HG02884 (cell line): ENCODE results near the gene KLHL9.
A peak's percentile ranks its signal among the peaks of the same experiment; 100 is the strongest.

Experiments
- ATAC-seq: cut with Tn5 transposase; IDR thresholded peaks from one replicate; pipeline ENCODE4 v1.9.1; 2021; ENCODE audit warnings: mild to moderate bottlenecking, moderate library complexity; ENCODE audit not compliant: unreplicated experiment

The KLHL9 gene

DNA sequence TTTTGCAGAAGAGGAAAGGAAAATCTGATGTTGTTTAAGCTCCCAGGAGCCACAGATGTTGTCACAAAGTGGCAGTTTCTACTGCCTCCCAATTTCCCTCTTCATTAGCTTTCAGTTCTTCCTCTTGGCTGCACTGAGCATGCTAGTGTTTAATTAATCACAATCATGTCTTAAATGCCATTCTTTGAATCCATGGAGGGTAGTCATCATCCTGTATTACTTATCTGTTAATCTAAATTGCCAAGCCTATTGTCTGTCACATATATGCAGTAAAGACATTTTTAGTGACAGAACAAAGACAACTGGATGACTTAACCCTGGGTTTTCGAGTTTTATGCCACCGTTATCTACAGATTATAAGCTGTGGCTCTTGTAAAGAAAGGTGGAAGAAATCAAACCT, 14.7 kb downstream of the KLHL9 start:
- ATAC-seq, result no peak

DNA sequence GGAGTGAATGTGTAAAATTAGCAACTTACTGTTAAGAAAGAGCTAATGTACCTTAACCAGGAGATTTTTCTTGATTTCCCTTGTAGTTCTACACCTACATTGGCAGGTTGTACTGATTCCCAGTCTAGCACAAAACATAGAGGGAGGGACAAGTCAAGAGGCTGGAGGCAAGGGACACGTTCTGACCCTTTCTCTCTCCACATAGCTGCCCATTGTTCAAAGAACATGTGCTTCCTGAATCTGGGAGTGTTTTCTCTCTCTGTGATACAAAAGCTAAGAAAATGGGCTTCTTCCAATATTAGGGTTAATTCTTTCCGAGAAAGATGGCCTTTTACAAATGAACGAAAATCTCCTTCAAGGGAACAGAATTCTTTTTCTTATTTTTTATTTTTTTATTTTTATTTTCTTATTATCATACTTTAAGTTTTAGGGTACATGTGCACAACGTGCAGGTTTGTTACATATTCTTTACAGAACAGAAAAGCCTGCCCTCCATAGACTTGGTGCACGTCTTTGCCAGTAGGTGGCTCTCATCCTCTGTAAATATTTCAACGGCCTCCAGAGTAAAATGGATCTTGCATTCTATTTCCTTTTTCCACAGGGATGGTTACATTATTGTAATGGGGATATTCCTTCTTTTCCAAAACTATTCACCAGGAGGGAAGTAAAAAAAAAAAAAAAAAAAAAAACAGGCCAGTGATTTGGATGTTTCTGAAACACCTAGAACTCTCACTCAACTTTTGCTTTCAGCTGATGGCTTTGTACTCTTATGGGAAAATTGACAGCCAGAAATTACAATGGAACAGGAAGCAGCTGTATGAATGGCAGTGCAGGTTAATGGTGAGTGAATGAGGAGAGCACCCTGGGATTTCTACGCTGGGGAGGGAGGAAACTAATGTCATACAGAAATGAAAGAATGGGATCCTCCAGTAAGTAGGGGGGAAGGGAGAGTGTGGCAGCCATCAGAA, 17.0 kb downstream of the KLHL9 start:
- ATAC-seq, result peak; percentile 74

DNA sequence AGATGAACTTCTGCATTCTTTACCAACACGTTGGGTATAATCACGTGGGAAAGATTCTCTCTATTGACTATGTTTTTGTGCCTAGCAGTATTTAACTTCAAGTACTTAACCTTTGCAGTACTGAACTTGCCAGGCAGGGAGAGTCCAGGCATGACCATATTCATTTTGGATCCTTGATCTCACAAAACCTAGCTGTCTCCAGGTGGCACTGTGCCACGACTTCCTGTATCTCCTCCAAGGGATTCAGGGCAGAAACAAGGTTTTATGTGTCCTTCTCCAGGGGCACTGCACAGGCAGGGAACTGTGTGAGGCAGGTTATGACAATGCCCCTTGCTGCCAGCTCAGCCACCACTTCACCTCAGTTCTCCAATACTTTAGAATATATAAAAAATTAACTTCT, 18.3 kb downstream of the KLHL9 start:
- ATAC-seq, result no peak

DNA sequence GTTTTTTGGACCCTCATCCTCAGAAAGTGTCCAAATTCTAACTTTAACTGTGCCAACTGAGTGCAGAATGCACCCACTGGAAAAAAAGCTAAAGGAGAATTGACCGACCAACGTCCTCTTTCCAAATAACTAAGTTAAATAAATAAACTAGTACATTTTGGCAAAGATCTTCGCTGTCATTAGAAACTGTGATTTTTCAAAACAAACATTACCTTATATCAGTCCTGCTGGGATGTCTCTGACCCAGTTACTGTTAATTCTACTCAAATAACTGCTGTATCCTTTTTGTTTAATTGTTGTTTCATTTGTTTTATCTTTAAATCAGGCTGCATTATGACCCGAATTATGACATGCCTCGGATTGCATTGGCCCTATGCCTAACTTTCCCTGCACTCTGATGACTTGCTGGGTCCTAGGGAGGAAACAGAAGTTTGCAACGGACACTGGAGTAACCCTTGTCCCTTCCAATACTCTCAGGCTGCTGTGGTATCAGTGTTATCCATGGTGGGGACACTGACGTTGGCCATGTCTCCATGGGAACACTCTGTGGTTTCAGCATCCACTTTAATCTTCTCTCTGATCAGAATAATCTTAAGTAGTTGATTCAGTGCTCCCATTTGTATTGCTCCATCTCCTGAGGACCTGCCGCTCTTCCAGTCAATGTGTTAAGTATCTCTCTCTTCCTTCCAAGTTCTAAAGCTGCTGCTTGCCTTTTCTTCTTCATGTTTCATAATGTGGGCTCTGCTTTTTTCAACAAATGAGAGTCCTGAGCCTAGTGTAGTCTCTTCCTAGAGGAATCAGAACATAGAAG, 19.0 kb downstream of the KLHL9 start:
- ATAC-seq, result no peak

DNA sequence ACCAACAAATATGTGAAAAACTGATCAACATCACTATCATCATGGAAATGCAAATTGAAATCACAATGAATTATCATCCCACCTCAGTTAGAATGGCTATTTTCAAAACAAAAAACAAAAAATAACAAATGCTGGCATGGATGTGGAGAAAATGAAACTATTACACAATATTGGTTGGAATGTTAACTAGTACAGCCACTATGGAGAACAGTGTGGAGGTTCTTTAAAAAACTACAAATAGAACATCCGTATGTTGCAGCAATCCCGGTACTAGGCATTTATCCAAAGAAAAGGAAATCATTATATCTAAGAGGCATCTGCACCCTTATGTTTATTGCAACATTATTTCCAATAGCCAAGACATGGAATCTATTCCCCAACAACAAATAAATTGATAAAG, 21.1 kb downstream of the KLHL9 start:
- ATAC-seq, result no peak

DNA sequence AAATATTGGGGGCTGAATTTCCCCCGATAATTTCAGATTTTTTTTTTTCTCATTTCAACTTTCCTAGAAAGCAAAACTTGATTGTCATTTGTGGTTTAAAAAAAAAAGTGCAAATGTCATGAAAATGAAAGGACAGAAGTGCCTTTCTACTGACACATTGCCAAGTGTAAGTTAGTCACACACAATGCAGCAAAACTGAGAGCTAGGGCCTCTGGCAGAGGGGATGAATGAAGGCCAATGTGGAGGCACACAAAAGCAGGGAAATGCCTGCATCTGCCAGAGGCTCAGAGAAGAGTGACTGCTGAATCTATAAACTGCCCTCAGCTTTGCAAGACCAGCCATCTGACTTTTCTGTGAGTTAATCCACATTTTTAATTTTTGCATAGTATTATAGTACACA, 23.3 kb downstream of the KLHL9 start:
- ATAC-seq, result no peak

DNA sequence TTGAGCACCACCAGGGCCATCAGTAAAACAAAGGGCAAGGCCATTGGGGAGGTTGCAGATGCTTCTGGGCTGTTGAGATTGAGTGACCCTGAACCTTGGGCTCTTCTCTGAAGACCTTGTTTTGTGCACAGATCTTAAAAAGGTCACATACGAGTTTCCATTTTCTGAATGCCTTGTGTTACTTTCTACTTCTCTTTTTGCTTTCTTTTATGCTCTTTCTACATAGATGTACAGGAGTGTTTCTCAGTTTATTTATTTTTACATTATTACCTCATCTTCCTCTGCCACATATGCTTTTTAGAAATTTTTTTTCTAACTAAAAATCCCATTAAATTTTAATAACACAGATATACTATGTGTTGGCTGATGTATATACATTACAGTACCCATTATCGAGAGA, 30.0 kb downstream of the KLHL9 start, which contains the start of gene IFNA5:
Gene IFNA5, minus strand, starts transcription at position 101 of the 400 bp plus-strand sequence. Its CDS starts 57 bp downstream, at position 44.
- ATAC-seq, result no peak

DNA sequence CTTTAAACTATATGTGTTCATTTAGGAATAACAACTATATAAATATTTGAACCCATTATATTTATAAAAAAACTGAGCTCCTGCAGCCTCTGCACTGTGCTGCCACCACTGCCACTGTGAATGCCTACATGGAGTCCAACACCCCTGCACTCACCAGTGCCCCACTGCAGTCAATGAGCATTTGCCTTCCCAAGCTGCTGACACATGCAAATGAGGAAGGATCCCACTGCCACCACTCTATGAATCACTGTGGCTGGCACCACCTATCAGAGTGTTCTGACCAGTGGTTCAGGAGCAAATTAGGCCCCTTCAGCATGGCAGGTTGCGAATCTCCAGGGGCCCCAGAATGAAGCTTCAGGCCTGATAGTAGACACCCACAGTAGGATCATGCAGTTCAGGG, 39.2 kb downstream of the KLHL9 start:
- no peak for ATAC-seq

DNA sequence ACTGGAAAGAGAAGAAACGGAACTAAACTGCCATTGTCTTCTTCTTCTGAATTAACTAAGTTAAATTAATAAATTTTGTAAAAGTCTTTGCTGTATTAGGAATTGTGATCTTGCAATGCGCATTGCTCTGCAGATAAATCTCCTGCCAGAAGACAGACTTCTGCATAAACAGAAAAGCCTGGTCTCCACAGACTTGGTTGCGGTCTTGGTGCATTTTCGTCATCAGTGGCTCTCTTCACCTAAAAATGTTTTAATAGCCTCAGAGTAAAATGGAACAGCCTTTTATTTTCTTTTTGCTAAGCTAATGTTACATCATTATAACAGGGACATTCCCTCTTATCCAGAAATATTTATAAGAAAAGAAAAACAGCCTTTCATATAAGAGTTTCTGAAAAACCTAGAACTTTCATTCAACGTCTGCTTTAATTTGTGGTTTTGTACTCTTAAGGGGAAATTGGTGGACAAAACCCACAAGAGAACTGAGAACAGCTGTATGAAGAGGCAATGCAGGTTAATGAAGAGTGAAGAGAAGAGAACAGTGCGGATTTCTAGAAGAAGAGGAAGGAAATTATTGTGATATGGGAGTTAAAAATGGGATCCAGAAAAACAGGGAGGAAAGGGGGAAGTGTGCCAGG, 40.2 kb downstream of the KLHL9 start:
- peak; percentile 79 for ATAC-seq

DNA sequence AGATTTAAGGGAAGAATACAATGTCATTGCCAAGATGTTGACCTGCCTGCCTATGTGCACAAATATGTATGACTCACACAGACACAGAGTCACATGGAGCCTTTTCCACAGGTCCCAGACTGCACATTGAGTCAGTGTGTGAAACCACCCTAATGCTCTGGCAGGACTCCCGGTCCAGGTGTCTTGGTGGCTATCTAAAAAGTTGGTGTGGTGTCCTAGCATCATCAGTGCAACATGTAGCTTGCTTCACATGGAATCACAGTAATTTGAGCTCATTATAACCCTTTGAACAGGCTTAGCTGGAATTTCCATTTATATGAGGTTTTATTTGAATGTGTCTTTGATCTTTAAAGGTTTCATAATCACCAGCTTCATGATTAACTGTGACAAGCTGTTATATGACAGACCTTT, 40.8 kb downstream of the KLHL9 start:
- peak; percentile 55 for ATAC-seq

DNA sequence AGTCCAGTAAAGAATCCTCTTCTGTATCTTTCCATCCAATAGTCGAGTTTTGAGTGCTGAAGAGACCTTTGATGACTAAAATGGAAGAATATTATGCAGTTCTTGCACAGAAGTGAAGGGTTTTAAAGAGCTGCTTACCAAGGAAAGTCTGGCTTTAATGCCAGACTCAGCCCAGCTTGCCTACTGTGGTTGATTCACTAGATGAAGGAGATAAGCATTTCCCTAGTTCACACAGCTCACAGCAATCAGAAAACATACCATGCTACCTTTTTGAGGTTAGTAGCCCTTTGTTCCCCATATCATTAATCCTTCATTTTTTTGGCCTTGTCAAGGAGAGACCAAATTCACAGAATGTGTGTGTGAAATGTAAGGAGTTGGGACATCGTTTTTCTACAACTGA, 45.4 kb downstream of the KLHL9 start:
- ATAC-seq, result no peak

DNA sequence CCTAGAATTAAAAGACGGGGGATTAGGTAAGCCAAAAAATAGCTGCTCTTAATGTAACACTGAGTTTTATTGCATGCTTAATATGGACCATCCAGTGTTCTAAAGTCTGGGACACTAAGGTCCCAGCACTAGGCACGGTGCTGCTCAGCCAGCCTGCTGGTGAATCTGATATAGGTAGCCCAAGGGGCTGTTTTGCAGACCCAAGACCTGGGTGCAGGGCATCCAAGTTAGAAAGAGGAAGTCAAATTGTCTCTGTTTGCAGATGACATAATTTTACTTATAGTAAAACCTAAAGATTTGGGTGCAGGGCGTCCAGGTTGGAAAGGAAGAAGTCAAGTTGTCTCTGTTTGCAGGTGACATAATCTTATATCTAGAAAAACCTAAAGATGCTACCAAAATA, 47.9 kb downstream of the KLHL9 start:
- ATAC-seq, result no peak

DNA sequence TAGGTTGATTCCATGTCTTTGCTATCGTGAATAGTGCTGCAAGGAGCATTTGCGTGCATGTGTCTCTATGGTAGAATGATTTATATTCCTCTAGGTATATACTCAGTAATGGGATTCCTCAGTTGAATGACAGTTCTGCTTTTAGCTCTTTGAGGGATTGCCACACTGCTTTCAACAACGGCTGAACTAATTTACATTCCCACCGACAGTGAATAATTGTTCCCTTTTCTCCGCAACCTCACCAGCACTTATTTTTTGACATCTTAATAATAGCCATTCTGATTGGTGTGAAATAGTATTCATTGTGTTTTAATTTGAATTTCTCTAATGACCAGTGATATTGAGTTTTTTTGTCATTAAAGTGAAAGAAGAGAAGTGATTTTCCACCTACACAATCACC, 48.5 kb downstream of the KLHL9 start:
- ATAC-seq, result no peak

DNA sequence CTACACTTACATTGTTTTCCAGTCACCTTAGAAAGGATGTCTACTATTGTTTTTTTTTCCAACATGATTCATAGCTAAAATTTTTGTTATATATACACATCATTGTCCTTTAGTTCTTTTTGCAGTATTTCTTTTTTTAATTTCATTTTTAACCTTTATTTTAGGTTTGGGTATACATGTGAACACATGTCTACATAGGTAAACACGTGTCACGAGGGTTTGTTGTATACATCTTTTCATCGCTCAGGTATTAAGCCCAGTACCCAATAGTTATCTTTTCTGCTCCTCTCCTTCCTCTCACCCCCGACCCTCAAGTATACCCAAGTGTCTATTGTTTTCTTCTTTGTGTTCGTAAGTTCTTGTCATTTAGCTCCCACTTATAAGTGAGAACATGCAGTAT, 49.1 kb downstream of the KLHL9 start:
- no peak for ATAC-seq

DNA sequence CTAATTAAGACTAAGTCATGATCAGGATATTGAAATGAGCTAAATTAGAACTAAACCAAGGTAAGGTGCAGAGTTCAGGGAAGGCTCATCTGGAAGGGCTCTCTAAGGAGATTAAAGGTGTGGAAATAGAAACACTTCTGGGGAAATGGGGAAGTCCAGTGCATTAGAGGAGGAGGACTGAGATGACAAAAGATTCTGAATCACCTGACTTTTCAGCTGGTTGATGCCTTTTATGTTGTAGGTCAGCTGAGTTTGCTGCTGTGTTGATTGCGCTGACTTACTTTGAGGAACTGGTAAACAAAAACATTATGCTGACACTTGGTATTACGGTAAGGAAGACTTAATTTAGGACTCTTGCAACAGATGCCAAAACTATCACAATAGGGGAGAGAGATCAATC, 53.9 kb downstream of the KLHL9 start:
- ATAC-seq, result no peak
